ENCODE results near the gene TAF11. TPM values are rescaled to one million over a fixed set of nuclear protein-coding genes. Genes with fewer than 3 reads are reported as not detected.

Gene TAF11
- total and polyA plus RNA-seq, 8 donors, result 8.7 to 30.0 (median 10.9) TPM

DNA sequence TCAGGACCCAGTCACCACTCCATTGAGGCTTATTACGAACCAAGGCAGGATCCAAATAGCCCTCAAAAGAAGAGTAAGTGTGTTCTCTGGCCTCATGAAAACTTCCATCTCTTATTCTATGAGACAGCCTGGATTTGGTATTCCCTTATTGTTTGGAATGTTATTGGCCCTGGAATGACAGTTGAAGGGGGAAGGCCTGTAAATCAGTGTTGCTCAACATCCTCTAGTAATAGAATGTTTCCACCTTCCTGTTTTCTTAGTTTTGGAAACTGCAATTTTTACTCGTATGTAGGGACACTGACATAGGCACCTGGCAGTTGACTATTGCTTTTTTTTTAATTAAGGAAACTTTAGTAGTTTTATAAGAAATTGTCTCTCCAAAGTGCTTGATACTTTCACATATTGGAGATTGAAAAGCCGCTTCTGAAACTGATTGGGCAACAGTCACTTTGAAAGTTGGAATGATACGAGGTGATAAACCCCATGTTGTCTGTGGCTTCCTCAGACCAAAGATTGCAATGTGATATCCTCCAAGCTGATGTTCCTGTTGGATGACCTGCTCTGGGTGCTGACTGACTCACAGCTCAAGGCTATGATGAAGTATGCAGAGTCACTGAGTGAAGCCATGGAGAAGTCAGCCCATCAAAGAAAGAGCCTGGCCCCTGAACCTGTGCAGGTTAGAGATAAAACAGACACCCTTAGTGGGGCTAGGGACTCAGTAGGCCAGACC lies 52.9 kb downstream of the TAF11 start:
- Histone ChIP-seq H3K36me3 (peaks cover 6 to 39% (median 13%) of the 10 kb centered on the region in 3 donors), H3K9me3 (no peaks in the 10 kb centered on the region), H3K27me3 (no peaks in the 10 kb centered on the region), H3K4me3 (no peak overlapping the region), H3K27ac (no peak overlapping the region), H3K4me1 (no peaks in the 10 kb centered on the region)
- FAIRE-seq, result no peak
- no peak for ATAC-seq
- TF ChIP-seq, protein P1, sequence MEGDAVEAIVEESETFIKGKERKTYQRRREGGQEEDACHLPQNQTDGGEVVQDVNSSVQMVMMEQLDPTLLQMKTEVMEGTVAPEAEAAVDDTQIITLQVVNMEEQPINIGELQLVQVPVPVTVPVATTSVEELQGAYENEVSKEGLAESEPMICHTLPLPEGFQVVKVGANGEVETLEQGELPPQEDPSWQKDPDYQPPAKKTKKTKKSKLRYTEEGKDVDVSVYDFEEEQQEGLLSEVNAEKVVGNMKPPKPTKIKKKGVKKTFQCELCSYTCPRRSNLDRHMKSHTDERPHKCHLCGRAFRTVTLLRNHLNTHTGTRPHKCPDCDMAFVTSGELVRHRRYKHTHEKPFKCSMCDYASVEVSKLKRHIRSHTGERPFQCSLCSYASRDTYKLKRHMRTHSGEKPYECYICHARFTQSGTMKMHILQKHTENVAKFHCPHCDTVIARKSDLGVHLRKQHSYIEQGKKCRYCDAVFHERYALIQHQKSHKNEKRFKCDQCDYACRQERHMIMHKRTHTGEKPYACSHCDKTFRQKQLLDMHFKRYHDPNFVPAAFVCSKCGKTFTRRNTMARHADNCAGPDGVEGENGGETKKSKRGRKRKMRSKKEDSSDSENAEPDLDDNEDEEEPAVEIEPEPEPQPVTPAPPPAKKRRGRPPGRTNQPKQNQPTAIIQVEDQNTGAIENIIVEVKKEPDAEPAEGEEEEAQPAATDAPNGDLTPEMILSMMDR (IDR thresholded peaks at IDR 0.05), result no peak
- WGBS, 2 donors, result 92 to 93% methylated on average over 4 of the region's 4 CpGs
- intact Hi-C loops (cut with DNase I), result no loop called here
- DNase-seq, result no peak

GRCh38 chr6:34832942-34833341 lies 54.9 kb downstream of the TAF11 start:
- no peak for FAIRE-seq
- WGBS, 2 donors, result 91 to 95% methylated on average over 1 of the region's 1 CpG
- TF ChIP-seq, protein P1 (IDR thresholded peaks at IDR 0.05), result no peak
- H3K4me1 ChIP-seq, result no peaks in the 10 kb centered on the region
- no peak overlapping the region for H3K4me3 ChIP-seq
- no peaks in the 10 kb centered on the region for H3K27me3 ChIP-seq
- DNase-seq, result no peak
- peaks cover 4 to 43% (median 13%) of the 10 kb centered on the region in 3 donors for H3K36me3 ChIP-seq
- ATAC-seq, result no peak
- intact Hi-C loops (cut with DNase I), result no loop called here
- H3K27ac ChIP-seq, result no peak overlapping the region
- H3K9me3 ChIP-seq, result no peaks in the 10 kb centered on the region

DNA sequence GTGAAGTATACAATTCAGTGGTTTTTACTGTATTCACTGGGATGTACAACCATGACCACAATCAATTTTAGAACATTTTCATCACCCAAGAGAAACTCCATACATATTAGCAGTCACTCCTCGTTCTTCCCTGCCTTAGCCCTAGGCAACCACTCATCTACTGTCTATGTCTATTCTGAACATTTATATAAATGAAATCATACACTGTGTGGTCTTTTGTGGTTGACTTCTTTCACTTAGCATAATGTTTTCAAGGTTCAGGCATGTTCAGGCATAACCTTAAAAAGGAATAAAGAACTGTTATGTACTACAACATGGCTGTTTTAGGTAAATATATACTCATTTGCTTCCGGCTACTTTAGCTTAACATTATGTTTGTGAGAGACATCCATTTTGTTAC lies 58.7 kb downstream of the TAF11 start:
- no peak for DNase-seq
- Histone ChIP-seq H3K4me3 (no peak overlapping the region), H3K36me3 (peaks cover 0 to 23% (median under 1%) of the 10 kb centered on the region in 3 donors), H3K27ac (no peak overlapping the region), H3K4me1 (no peaks in the 10 kb centered on the region), H3K9me3 (no peaks in the 10 kb centered on the region), H3K27me3 (no peaks in the 10 kb centered on the region)
- no peak for ATAC-seq
- TF ChIP-seq, protein P1 (IDR thresholded peaks at IDR 0.05), result no peak
- intact Hi-C loops (cut with DNase I), result no loop called here
- 93 to 96% methylated on average over 2 of the region's 2 CpGs for WGBS, 2 donors
- FAIRE-seq, result no peak

Other genes starting within 250 kb of the TAF11 start
- 10 to 100 TPM; 18.7 to 32.9 (median 25.2) TPM for gene ILRUN, start 191.3 kb downstream of the TAF11 start, total RNA-seq
- 10 to 100 TPM; 14.6 to 16.7 TPM for gene ILRUN, start 191.3 kb downstream of the TAF11 start, polyA plus RNA-seq
- 10 to 100 TPM; 18.6 to 39.7 (median 28.7) TPM for gene SNRPC, start 130.5 kb downstream of the TAF11 start, total RNA-seq
- gene SNRPC, start 130.5 kb downstream of the TAF11 start, polyA plus RNA-seq, result 10 to 100 TPM; 49.0 to 73.3 TPM
- gene BLTP3A, start 96.0 kb downstream of the TAF11 start, total RNA-seq, result 10 to 100 TPM in 2 of 6 donors, 1 to 10 TPM in 4; 7.4 to 14.4 (median 9.6) TPM
- gene BLTP3A, start 96.0 kb downstream of the TAF11 start, polyA plus RNA-seq, result 1 to 10 TPM; 2.5 to 2.9 TPM
- 10 to 100 TPM in 2 of 6 donors, 1 to 10 TPM in 4; 7.1 to 16.7 (median 9.0) TPM for gene ANKS1A, start 1.2 kb upstream of the TAF11 start, total RNA-seq
- gene ANKS1A, start 1.2 kb upstream of the TAF11 start, polyA plus RNA-seq, result 1 to 10 TPM; 6.1 to 7.0 TPM